ENCODE data around the gene CD47.

CD47 gene

DNA sequence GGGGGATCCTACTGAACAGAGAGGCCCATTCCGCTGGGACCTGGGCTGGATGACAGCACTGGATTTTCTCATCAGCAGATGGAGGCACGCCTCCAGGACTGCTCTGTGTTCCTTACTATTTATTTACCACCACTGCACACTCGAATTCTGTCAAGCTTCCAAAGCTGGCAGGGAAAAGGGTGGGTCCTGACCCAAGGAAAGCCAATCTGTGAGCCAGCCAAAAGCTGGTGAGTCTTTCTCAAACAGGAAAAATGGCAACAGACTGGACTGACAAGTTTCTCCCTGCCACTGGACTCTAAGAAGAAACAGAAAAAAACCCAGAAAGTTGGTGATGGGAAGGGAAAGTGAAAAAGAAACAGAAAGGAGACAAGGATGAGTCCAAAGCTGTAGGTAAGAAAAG lies 37.8 kb downstream of the CD47 start:
- Histone ChIP-seq H3K4me2 (ENCODE audit: low read length) (no peak overlapping the region), H3K9me3 (ENCODE audit: insufficient read depth, low read length) (no peaks in the 10 kb centered on the region)
- TF ChIP-seq, protein P1, sequence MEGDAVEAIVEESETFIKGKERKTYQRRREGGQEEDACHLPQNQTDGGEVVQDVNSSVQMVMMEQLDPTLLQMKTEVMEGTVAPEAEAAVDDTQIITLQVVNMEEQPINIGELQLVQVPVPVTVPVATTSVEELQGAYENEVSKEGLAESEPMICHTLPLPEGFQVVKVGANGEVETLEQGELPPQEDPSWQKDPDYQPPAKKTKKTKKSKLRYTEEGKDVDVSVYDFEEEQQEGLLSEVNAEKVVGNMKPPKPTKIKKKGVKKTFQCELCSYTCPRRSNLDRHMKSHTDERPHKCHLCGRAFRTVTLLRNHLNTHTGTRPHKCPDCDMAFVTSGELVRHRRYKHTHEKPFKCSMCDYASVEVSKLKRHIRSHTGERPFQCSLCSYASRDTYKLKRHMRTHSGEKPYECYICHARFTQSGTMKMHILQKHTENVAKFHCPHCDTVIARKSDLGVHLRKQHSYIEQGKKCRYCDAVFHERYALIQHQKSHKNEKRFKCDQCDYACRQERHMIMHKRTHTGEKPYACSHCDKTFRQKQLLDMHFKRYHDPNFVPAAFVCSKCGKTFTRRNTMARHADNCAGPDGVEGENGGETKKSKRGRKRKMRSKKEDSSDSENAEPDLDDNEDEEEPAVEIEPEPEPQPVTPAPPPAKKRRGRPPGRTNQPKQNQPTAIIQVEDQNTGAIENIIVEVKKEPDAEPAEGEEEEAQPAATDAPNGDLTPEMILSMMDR (IDR thresholded peaks at IDR 0.05; ENCODE audit: low read depth, low read length), result no peak
- no peak for TF ChIP-seq EZH2phosphoT487 (IDR thresholded peaks at IDR 0.05; ENCODE audit: low read depth)

GRCh38 chr3:108051005-108051404 lies 39.8 kb downstream of the CD47 start:
- H3K27me3 ChIP-seq (ENCODE audit: low read depth, low read length), result no peaks in the 10 kb centered on the region
- H3K79me2 ChIP-seq (ENCODE audit: low read length), result no peaks in the 10 kb centered on the region
- H3K9ac ChIP-seq (ENCODE audit: low read length), result no peak overlapping the region
- H3K4me2 ChIP-seq (ENCODE audit: low read length), result no peak overlapping the region
- no peaks in the 10 kb centered on the region for H3K4me1 ChIP-seq (ENCODE audit: low read length)
- no peaks in the 10 kb centered on the region for H4K20me1 ChIP-seq (ENCODE audit: insufficient read depth, low read length)
- TF ChIP-seq, protein P1 (IDR thresholded peaks at IDR 0.05; ENCODE audit: low read depth, low read length), result no peak
- no peak for TF ChIP-seq EZH2phosphoT487 (IDR thresholded peaks at IDR 0.05; ENCODE audit: low read depth)
- H3K9me3 ChIP-seq (ENCODE audit: insufficient read depth, low read length), result no peaks in the 10 kb centered on the region
- no peak overlapping the region for H3K4me3 ChIP-seq (ENCODE audit: low read length)
- H2AFZ ChIP-seq (ENCODE audit: low read depth, low read length), result no peak overlapping the region
- no peak overlapping the region for H3K27ac ChIP-seq (ENCODE audit: low read length)
- H3K36me3 ChIP-seq (replicated peaks; ENCODE audit: low read depth, low read length), result peaks cover 22% of the 10 kb centered on the region

More for the DNA sequence above, 37.8 kb downstream of the CD47 start:
- Histone ChIP-seq H3K27me3 (ENCODE audit: low read depth, low read length) (no peaks in the 10 kb centered on the region), H4K20me1 (ENCODE audit: insufficient read depth, low read length) (no peaks in the 10 kb centered on the region), H3K79me2 (ENCODE audit: low read length) (no peaks in the 10 kb centered on the region), H3K36me3 (replicated peaks; ENCODE audit: low read depth, low read length) (peaks cover 20% of the 10 kb centered on the region), H3K4me3 (ENCODE audit: low read length) (no peak overlapping the region), H2AFZ (ENCODE audit: low read depth, low read length) (no peak overlapping the region), H3K4me1 (ENCODE audit: low read length) (no peaks in the 10 kb centered on the region), H3K9ac (ENCODE audit: low read length) (no peak overlapping the region), H3K27ac (ENCODE audit: low read length) (no peak overlapping the region)

GRCh38 chr3:108047987-108048386 lies 42.8 kb downstream of the CD47 start:
- peaks cover 22% of the 10 kb centered on the region for H3K36me3 ChIP-seq (replicated peaks; ENCODE audit: low read depth, low read length)
- no peak overlapping the region for H3K27ac ChIP-seq (ENCODE audit: low read length)
- H3K9me3 ChIP-seq (ENCODE audit: insufficient read depth, low read length), result no peaks in the 10 kb centered on the region
- no peak overlapping the region for H2AFZ ChIP-seq (ENCODE audit: low read depth, low read length)
- no peak overlapping the region for H3K9ac ChIP-seq (ENCODE audit: low read length)
- no peak overlapping the region for H3K4me2 ChIP-seq (ENCODE audit: low read length)
- no peak overlapping the region for H3K4me3 ChIP-seq (ENCODE audit: low read length)
- H3K4me1 ChIP-seq (ENCODE audit: low read length), result no peaks in the 10 kb centered on the region
- no peaks in the 10 kb centered on the region for H4K20me1 ChIP-seq (ENCODE audit: insufficient read depth, low read length)
- H3K27me3 ChIP-seq (ENCODE audit: low read depth, low read length), result no peaks in the 10 kb centered on the region
- no peaks in the 10 kb centered on the region for H3K79me2 ChIP-seq (ENCODE audit: low read length)
- no peak for TF ChIP-seq EZH2phosphoT487 (IDR thresholded peaks at IDR 0.05; ENCODE audit: low read depth)
- TF ChIP-seq, protein P1 (IDR thresholded peaks at IDR 0.05; ENCODE audit: low read depth, low read length), result no peak

DNA sequence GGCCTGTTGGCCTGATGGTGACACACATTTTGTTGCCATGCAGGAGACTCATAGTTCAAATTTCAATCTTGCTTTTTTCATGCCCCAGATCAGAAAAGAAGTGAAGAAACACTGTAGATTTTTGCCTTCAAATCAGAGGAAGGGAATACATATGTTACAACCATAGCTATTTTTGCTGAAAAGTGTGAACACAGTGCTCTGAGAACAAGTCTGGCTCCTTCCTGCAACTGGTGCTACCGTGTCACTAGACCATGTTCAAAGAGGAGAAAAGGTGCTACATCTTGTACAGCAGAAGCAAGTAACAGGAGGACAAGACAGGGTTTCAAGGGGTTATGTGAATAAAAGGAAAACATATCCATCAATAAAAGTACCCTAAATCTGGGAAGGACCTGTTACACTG lies 44.6 kb downstream of the CD47 start:
- H3K4me3 ChIP-seq (ENCODE audit: low read length), result no peak overlapping the region
- no peaks in the 10 kb centered on the region for H3K9me3 ChIP-seq (ENCODE audit: insufficient read depth, low read length)
- no peak overlapping the region for H3K27ac ChIP-seq (ENCODE audit: low read length)
- TF ChIP-seq, protein P1 (IDR thresholded peaks at IDR 0.05; ENCODE audit: low read depth, low read length), result no peak
- TF ChIP-seq EZH2phosphoT487 (IDR thresholded peaks at IDR 0.05; ENCODE audit: low read depth), result no peak
- no peaks in the 10 kb centered on the region for H4K20me1 ChIP-seq (ENCODE audit: insufficient read depth, low read length)
- peaks cover 26% of the 10 kb centered on the region for H3K36me3 ChIP-seq (replicated peaks; ENCODE audit: low read depth, low read length)
- no peak overlapping the region for H2AFZ ChIP-seq (ENCODE audit: low read depth, low read length)
- no peak overlapping the region for H3K4me2 ChIP-seq (ENCODE audit: low read length)
- no peaks in the 10 kb centered on the region for H3K79me2 ChIP-seq (ENCODE audit: low read length)
- H3K4me1 ChIP-seq (ENCODE audit: low read length), result no peaks in the 10 kb centered on the region
- no peaks in the 10 kb centered on the region for H3K27me3 ChIP-seq (ENCODE audit: low read depth, low read length)
- no peak overlapping the region for H3K9ac ChIP-seq (ENCODE audit: low read length)

All from OCI-LY3 (cell line).